Stomach (tissue), 9 donors: Measurements from ENCODE around the gene GCNA. TPM values are rescaled to one million over a fixed set of nuclear protein-coding genes. Genes with fewer than 3 reads are reported as not detected.
"Not testable (repeated sequence)": the region's sequence is repeated elsewhere in the genome, so short reads cannot be mapped to it uniquely, and the experiment has no call there.

Experiments
- DNase-seq, 2 donors: peaks; one replicate each; pipeline versions ENCODE4 v3.0.0 to v3.0.0-alpha.2; 2013 to 2019
- H3K27ac ChIP-seq, 5 donors: fragments of 200-600 bp in 4 of 5; sonication (generic) in 4 of 5; one replicate each; pipeline ENCODE4 v1.5.1; 2013 to 2019; ENCODE audit warnings: mild to moderate bottlenecking in 1 of 5, moderate library complexity in 1 of 5
- H3K27me3 ChIP-seq, 3 donors: fragments of 200-600 bp; sonication (generic); one replicate each; pipeline ENCODE4 v1.5.1; 2017 to 2019; ENCODE audit warnings: mixed run types in 1 of 3
- H3K36me3 ChIP-seq, 4 donors: fragments of 200-600 bp; sonication (generic); 1 replicate in 3 of 4; 2 replicates in 1 of 4; pipeline ENCODE4 v1.5.1; 2016 to 2019
- H3K4me1 ChIP-seq, 4 donors: fragments of 200-600 bp; sonication (generic); one replicate each; pipeline ENCODE4 v1.5.1; 2016 to 2019
- H3K4me3 ChIP-seq, 4 donors: fragments of 200-600 bp; sonication (generic) in 3 of 4; one replicate each; pipeline ENCODE4 v1.5.1; 2016 to 2019; ENCODE audit warnings: mild to moderate bottlenecking in 1 of 4
- H3K9me3 ChIP-seq, 4 donors: fragments of 200-600 bp; sonication (generic); one replicate each; pipeline ENCODE4 v1.5.1; 2016 to 2019
- CTCF ChIP-seq, 7 experiments: fragments of 450-650 bp in 4 of 7; fragments of 200-600 bp in 3 of 7; sonication (generic) in 3 of 7; IDR thresholded peaks; one replicate each; pipeline ENCODE4 v1.5.1; 2016 to 2019; ENCODE audit warnings: antibody characterized with exemption in 7 of 7, control low read depth in 2 of 7, mild to moderate bottlenecking in 1 of 7
- EP300 ChIP-seq: sonication (generic); formaldehyde crosslinking; IDR thresholded peaks from one replicate; pipeline ENCODE4 v1.6.1; 2017; ENCODE audit warnings: antibody characterized with exemption
- POLR2A ChIP-seq, 4 donors: fragments of 450-650 bp; IDR thresholded peaks; one replicate each; pipeline ENCODE4 v1.6.1; 2016; ENCODE audit warnings: antibody characterized with exemption in 4 of 4, control low read depth in 2 of 4, mild to moderate bottlenecking in 1 of 4, moderate library complexity in 1 of 4
- POLR2AphosphoS5 ChIP-seq, 3 donors: sonication (generic); formaldehyde crosslinking; IDR thresholded peaks; one replicate each; pipeline ENCODE4 v1.6.1; 2016; ENCODE audit warnings: antibody characterized with exemption in 3 of 3
- WGBS, 5 donors: extraction: QIAGEN DNeasy Blood & Tissue Kit in 3 of 5; methylation state at CpG; one replicate each; pipeline versions ENCODE4 v1.1.5 to v1.1.7; 2013 to 2018; 5-methylcytosine and 5-hydroxymethylcytosine counted together
- intact Hi-C: fragments of 100-400 bp; cut with DNase I; formaldehyde crosslinking; loops from one replicate; pipeline ENCODE4 v1.15.1; 2023; ENCODE audit warnings: low total_unique reads
- polyA plus RNA-seq, 3 donors: library from polyadenylated mRNA; stranded (reverse); fragments of 200-250 nt; gene quantifications; one replicate each; pipeline ENCODE4 v1.2.3, GENCODE V29; 2013
- total RNA-seq, 5 donors: library from RNA; depleted of rRNA; stranded (reverse); fragments of >200 nt; gene quantifications; one replicate each; pipeline versions ENCODE4 v1.1.0 to v1.2.3, GENCODE V29; 2014 to 2016
- donor health status: healthy with polysubstance abuse.
- donor health status: Bipolar disorder and iron deficiency.
- donor health status: healthy.

GCNA gene
- total and polyA plus RNA-seq, 8 donors: 0.46 to 18.3 (median 2.0) TPM

DNA sequence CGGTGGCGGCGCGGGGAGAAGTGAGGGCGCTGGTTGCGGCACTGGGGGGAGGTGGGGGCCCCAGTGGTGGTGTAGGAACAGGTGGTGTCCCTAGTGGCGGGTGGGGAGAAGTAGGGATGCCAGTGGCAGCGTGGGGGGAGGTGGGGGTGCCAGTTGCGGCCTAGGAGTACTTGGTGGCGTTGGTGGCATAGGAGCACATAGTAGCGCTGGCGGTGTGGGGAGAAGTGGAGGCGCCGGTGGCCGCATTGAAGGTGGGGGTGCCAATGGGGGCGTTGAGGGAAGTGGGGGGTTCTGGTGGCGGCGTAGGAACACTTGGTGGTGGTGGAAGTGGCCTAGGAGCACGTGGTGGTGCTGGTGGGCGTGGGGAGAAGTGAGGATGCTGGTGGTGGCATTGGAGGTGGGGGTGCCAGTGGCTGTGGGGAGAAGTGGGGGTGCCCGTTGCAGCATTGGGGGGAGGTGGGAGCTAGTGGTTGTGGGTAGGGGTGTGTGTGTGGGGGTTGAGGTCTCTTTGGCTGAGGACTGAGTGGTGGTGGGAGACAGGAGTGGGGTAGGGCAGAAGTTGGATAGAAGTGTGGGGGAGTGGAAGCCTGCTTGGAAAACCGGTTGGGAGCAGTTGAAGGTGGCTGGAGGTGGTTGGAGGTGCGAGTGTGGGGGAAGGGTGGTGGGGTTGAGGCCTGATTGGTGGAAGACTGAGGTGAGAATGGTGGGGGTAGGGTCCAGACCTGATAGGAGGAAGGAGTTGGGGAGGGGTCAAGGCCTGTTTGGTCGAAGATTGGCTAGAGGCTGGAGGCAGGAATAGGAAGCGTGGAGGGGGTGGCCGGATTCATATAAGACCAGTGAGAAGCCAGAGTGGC lies 1.1 kb downstream of the GCNA start:
- TF ChIP-seq EP300 (no peak), POLR2A (IDR thresholded peaks at IDR 0.05) (no peak)
- peaks cover 0 to 39% (median 29%) of the 10 kb centered on the region in 4 donors for H3K36me3 ChIP-seq
- intact Hi-C loops: no loop called here
- H3K4me1 ChIP-seq: no peaks in the 10 kb centered on the region
- 92 to 93% (median 93%) methylated on average over 20 to 26 of the region's 26 CpGs for WGBS, 5 donors
- H3K27me3 ChIP-seq: no peaks in the 10 kb centered on the region
- no peak overlapping the region for H3K4me3 ChIP-seq
- no peak overlapping the region for H3K27ac ChIP-seq
- no peak for DNase-seq
- H3K9me3 ChIP-seq: no peaks in the 10 kb centered on the region

- Histone ChIP-seq H3K9me3 (no peaks in the 10 kb centered on the region), H3K4me3 (no peak overlapping the region), H3K4me1 (no peaks in the 10 kb centered on the region), H3K27me3 (no peaks in the 10 kb centered on the region), H3K27ac (no peak overlapping the region), H3K36me3 (peaks cover 0 to 32% (median 23%) of the 10 kb centered on the region in 4 donors)
- WGBS, 5 donors: 79 to 88% (median 83%) methylated on average over 6 to 7 of the region's 7 CpGs
- intact Hi-C loops: no loop called here
- TF ChIP-seq POLR2A (IDR thresholded peaks at IDR 0.05) (no peak), EP300 (no peak), POLR2AphosphoS5 (IDR thresholded peaks at IDR 0.05) (no peak), CTCF (IDR thresholded peaks at IDR 0.05) (no peak)
- DNase-seq: no peak
These were observed 1.7 kb downstream of the GCNA start for GRCh38 chrX:71579990-71580380.

DNA sequence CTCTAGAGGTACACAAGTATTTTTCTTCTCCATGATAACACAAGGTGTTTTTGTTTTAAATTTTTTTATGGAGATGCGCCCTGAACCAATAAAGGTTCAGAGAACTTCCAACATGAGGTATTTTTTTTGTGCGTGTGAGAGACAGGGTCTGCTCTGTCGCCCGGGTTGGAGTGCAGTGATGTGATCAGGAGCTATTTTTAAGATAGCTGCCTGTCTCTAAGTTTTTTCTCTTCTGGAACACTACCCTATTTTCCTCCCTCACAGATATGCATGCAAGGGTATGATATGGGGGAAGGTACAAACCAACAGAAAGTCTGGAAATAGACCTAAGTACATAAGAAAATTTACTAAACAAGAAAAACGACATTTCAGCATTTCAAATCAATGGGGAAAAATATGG lies 3.0 kb downstream of the GCNA start:
- no peaks in the 10 kb centered on the region for H3K4me1 ChIP-seq
- WGBS, 5 donors: 61 to 79% (median 75%) methylated on average over 5 of the region's 5 CpGs
- no peaks in the 10 kb centered on the region for H3K9me3 ChIP-seq
- DNase-seq: no peak
- no peak overlapping the region for H3K4me3 ChIP-seq
- no peak for TF ChIP-seq EP300
- TF ChIP-seq POLR2A (IDR thresholded peaks at IDR 0.05): no peak
- TF ChIP-seq CTCF (IDR thresholded peaks at IDR 0.05): no peak
- no peak for TF ChIP-seq POLR2AphosphoS5 (IDR thresholded peaks at IDR 0.05)
- intact Hi-C loops: no loop called here
- H3K27me3 ChIP-seq: no peaks in the 10 kb centered on the region
- no peak overlapping the region for H3K27ac ChIP-seq
- peaks cover 0 to 20% (median 11%) of the 10 kb centered on the region in 4 donors for H3K36me3 ChIP-seq

DNA sequence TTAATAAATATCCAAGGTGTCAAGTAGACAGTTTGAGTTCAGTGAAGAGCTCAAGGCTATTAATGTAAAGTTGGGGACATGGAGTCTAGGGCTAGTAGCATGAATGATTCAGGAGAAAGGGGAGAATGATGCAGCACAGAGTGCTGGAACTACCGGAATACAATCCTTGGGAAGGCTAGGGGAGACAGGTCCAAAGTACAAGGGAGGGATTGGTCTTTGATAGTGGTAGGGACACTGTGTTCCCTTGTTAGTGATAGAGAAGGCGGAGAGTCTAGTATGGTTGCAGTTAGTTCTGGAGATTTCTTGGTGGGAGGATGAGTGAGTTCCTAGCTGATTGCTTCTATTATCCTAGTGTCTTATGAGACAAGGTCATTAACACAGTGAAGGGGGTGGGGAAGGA lies 8.7 kb downstream of the GCNA start:
- H3K27ac ChIP-seq: peak overlapping the region in 1 of 5 donors; percentile 8
- H3K27me3 ChIP-seq: no peaks in the 10 kb centered on the region
- no peaks in the 10 kb centered on the region for H3K36me3 ChIP-seq
- H3K9me3 ChIP-seq: no peaks in the 10 kb centered on the region
- DNase-seq: peak in 1 of 2 donors; percentile 15
- intact Hi-C loops: no loop called here
- H3K4me3 ChIP-seq: no peak overlapping the region
- H3K4me1 ChIP-seq: no peaks in the 10 kb centered on the region
- WGBS, 5 donors: 47 to 83% (median 67%) methylated on average over 2 of the region's 2 CpGs
- no peak for TF ChIP-seq EP300
- peak in 1 of 3 donors; percentile 49 for TF ChIP-seq POLR2AphosphoS5 (IDR thresholded peaks at IDR 0.05)

DNA sequence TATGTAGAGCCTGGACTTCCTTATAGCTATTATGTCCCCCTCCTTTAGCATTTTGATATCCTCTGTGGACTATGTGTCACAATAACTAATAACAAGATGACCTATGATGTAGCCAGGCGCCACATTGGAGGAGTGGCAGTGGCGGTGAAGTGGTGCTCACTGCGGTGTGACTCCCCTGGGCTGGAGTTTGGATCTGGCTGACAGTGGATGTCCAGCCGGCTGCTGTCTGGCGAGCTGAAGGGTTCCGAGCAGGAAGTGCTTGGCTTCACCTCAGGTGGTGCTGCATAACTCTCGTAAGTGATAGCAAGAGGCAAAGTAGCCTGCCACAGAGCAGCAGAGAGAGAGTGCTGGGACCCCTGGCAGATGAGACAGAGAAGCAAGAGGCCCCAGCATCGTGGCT lies 15.0 kb downstream of the GCNA start:
- H3K9me3 ChIP-seq, H3K27ac ChIP-seq, H3K27me3 ChIP-seq, intact Hi-C loops, DNase-seq, H3K4me1 ChIP-seq, H3K4me3 ChIP-seq: not testable (repeated sequence)
- 81 to 96% (median 92%) methylated on average over 5 to 7 of the region's 8 CpGs for WGBS, 5 donors
- H3K36me3 ChIP-seq: peaks cover 0 to 24% (median 16%) of the 10 kb centered on the region in 4 donors

GRCh38 chrX:71599965-71600364 lies 21.7 kb downstream of the GCNA start:
- WGBS, 5 donors: 70 to 89% (median 83%) methylated on average over 2 of the region's 2 CpGs
- no peaks in the 10 kb centered on the region for H3K27me3 ChIP-seq
- H3K36me3 ChIP-seq: peaks cover 0 to 88% (median 79%) of the 10 kb centered on the region in 4 donors
- no peak overlapping the region for H3K4me3 ChIP-seq
- no peak overlapping the region for H3K27ac ChIP-seq
- no peak for DNase-seq
- peaks cover 0 to 6% (median 0%) of the 10 kb centered on the region in 4 donors for H3K9me3 ChIP-seq
- TF ChIP-seq POLR2A (IDR thresholded peaks at IDR 0.05) (no peak), CTCF (IDR thresholded peaks at IDR 0.05) (no peak), EP300 (no peak), POLR2AphosphoS5 (IDR thresholded peaks at IDR 0.05) (no peak)
- intact Hi-C loops: no loop called here
- H3K4me1 ChIP-seq: no peaks in the 10 kb centered on the region
